HepG2 (cell line): Measurements from ENCODE around the gene RHBDL1. TPM values are rescaled to one million over a fixed set of nuclear protein-coding genes. Genes with fewer than 3 reads are reported as not detected.

ENCODE experiments used
- AGO2 ChIP-seq: fragments of 200-400 bp; formaldehyde crosslinking; optimal IDR thresholded peaks from 2 replicates; pipeline ENCODE3; 2017; ENCODE audit warnings: mild to moderate bottlenecking, low read depth, low read length, moderate library complexity
- ASH2L ChIP-seq: fragments of 300-600, 200-600 bp; sonication (generic); IDR thresholded peaks from 2 replicates; pipeline ENCODE4 v1.7.0; 2017; ENCODE audit warnings: low read depth, mild to moderate bottlenecking, moderate library complexity, mixed read lengths, low read length; ENCODE audit not compliant: insufficient read length
- ATF1 ChIP-seq: IDR thresholded peaks from 2 replicates; pipeline ENCODE4 v1.6.1; 2016; ENCODE audit warnings: mild to moderate bottlenecking, control low read depth
- EEA1 ChIP-seq: sonication (generic); formaldehyde crosslinking; IDR thresholded peaks from 2 replicates; pipeline ENCODE4 v1.5.1; 2020; ENCODE audit warnings: mild to moderate bottlenecking, missing genetic modification reagents, borderline replicate concordance
- HDAC1 ChIP-seq: sonication (generic); formaldehyde crosslinking; IDR thresholded peaks from 2 replicates; pipeline ENCODE4 v1.5.1; 2020; ENCODE audit warnings: mild to moderate bottlenecking, missing genetic modification reagents
- HOXA5 ChIP-seq: sonication (generic); formaldehyde crosslinking; IDR thresholded peaks from 2 replicates; pipeline ENCODE4 v1.4.0; 2020; ENCODE audit warnings: missing genetic modification reagents
- KDM5A ChIP-seq: fragments of 200-600 bp; sonication (generic); IDR thresholded peaks from 2 replicates; pipeline ENCODE4 v1.7.0; 2018; ENCODE audit warnings: antibody characterized with exemption, mild to moderate bottlenecking, low read length, borderline replicate concordance
- KMT2A ChIP-seq: sonication (generic); formaldehyde crosslinking; IDR thresholded peaks from 2 replicates; pipeline ENCODE4 v1.4.0; 2020; ENCODE audit warnings: missing genetic modification reagents
- NFAT5 ChIP-seq: sonication (generic); formaldehyde crosslinking; IDR thresholded peaks from 2 replicates; pipeline ENCODE4 v1.4.0; 2020; ENCODE audit warnings: missing genetic modification reagents
- NPAS2 ChIP-seq: sonication (generic); formaldehyde crosslinking; IDR thresholded peaks from 2 replicates; pipeline ENCODE4 v1.8.0; 2022; ENCODE audit warnings: mild to moderate bottlenecking, missing genetic modification reagents, borderline replicate concordance
- PHF20 ChIP-seq: sonication (generic); formaldehyde crosslinking; IDR thresholded peaks from 2 replicates; pipeline ENCODE4 v1.5.0; 2020; ENCODE audit warnings: mild to moderate bottlenecking, missing genetic modification reagents
- SALL2 ChIP-seq: sonication (generic); formaldehyde crosslinking; IDR thresholded peaks from 2 replicates; pipeline ENCODE4 v1.8.1; 2023; ENCODE audit warnings: mild to moderate bottlenecking, missing genetic modification reagents, inconsistent platforms
- SRSF9 ChIP-seq: fragments of 200-400 bp; formaldehyde crosslinking; IDR thresholded peaks from 2 replicates; pipeline ENCODE4 v1.6.1; 2018; ENCODE audit warnings: borderline replicate concordance, mild to moderate bottlenecking, low read depth, low read length; ENCODE audit not compliant: insufficient read depth, poor library complexity, severe bottlenecking
- TFDP1 ChIP-seq: IDR thresholded peaks from 2 replicates; pipeline ENCODE4 v1.6.1; 2016; ENCODE audit warnings: missing compliant biosample characterization, missing genetic modification reagents, borderline replicate concordance
- TRIM22 ChIP-seq: fragments of 450-650 bp; IDR thresholded peaks from 2 replicates; pipeline ENCODE4 v1.6.1; 2017
- ZNF234 ChIP-seq: sonication (generic); formaldehyde crosslinking; conservative IDR thresholded peaks from 2 replicates; pipeline ENCODE4 v1.5.1; 2020; ENCODE audit warnings: mild to moderate bottlenecking, missing genetic modification reagents
- ZNF24 ChIP-seq: fragments of 450-650 bp; IDR thresholded peaks from 2 replicates; pipeline ENCODE4 v1.6.1; 2017; ENCODE audit warnings: antibody characterized with exemption, mild to moderate bottlenecking
- ZNF263 ChIP-seq: sonication (generic); formaldehyde crosslinking; IDR thresholded peaks from 2 replicates; pipeline ENCODE4 v1.4.0; 2020; ENCODE audit warnings: missing genetic modification reagents
- ZNF510 ChIP-seq: sonication (generic); formaldehyde crosslinking; IDR thresholded peaks from 2 replicates; pipeline ENCODE4 v1.4.0; 2020; ENCODE audit warnings: low read depth, mild to moderate bottlenecking, missing genetic modification reagents
- ZNF557 ChIP-seq: sonication (generic); formaldehyde crosslinking; IDR thresholded peaks from 2 replicates; pipeline ENCODE4 v1.4.0; 2020; ENCODE audit warnings: missing genetic modification reagents
- ZNF607 ChIP-seq: sonication (generic); formaldehyde crosslinking; IDR thresholded peaks from 2 replicates; pipeline ENCODE4 v1.5.1; 2020; ENCODE audit warnings: missing genetic modification reagents, mild to moderate bottlenecking, borderline replicate concordance
- ZNF790 ChIP-seq: sonication (generic); formaldehyde crosslinking; IDR thresholded peaks from 2 replicates; pipeline ENCODE4 v1.8.0; 2022; ENCODE audit warnings: missing genetic modification reagents, mild to moderate bottlenecking, borderline replicate concordance
- polyA plus RNA-seq, 8 experiments: library from polyadenylated mRNA; depleted of rRNA in 3 of 8; stranded (reverse) in 7 of 8; unstranded in 1 of 8; fragments of >200 nt; fragmentation: Illumina TruSeq in 4 of 8; extraction: Trizol in 4 of 8; gene quantifications; 2 replicates each; pipeline versions ENCODE4 v1.2.1 to v1.2.3, GENCODE V29; 2011 to 2016; ENCODE audit warnings: low read depth in 4 of 8, missing spikeins in 1 of 8, mixed read lengths in 1 of 8; ENCODE audit not compliant: insufficient read depth in 1 of 8
- total RNA-seq, 5 experiments: library from RNA; depleted of rRNA; stranded (reverse); fragments of >200 nt; fragmentation: Illumina TruSeq; extraction: Trizol; gene quantifications; 2 replicates each; pipeline ENCODE4 v1.2.3, GENCODE V29; 2016; ENCODE audit warnings: low read depth in 1 of 5

RHBDL1 gene
- total and polyA plus RNA-seq, 2 of the 13 experiments (the other 11 are each of a cell fraction or from before 2014, with no cell fraction given) = 1.8 to 3.8 TPM

GRCh38 chr16:679814-680624, 4.5 kb downstream of the RHBDL1 start, which contains the start of gene STUB1 (continued):
- TF ChIP-seq NFAT5 (CRISPR knock-in tag) (peak; percentile 80; the same call in 1 of the 2 replicates), ZNF263 (peak; percentile 42; the same call in 1 of the 2 replicates), ZNF234 (CRISPR knock-in tag) (no peak), SALL2 (CRISPR knock-in tag) (peak; percentile 0; the same call in 1 of the 2 replicates), ZNF510 (CRISPR knock-in tag) (no peak), ZNF790 (CRISPR knock-in tag) (peak; percentile 50), EEA1 (CRISPR knock-in tag) (peak; percentile 55; the same call in 1 of the 2 replicates), ZNF557 (CRISPR knock-in tag) (0 out of 2 replicates have a peak, but pooled peaks have one; percentile 32), ATF1 (CRISPR knock-in tag) (no peak), ZNF24 (no peak), KDM5A (peak; percentile 11; the same call in 1 of the 2 replicates), AGO2 (peak; percentile 50), HDAC1 (CRISPR knock-in tag) (no peak), NPAS2 (CRISPR knock-in tag) (no peak), PHF20 (CRISPR knock-in tag) (peak; percentile 63; the same call in 1 of the 2 replicates), HOXA5 (peak; percentile 47; the same call in 1 of the 2 replicates), KMT2A (CRISPR knock-in tag) (no peak), ASH2L (peak; percentile 14), TRIM22 (no peak), ZNF607 (CRISPR knock-in tag) (0 out of 2 replicates have a peak, but pooled peaks have one; percentile 62), TFDP1 (0 out of 2 replicates have a peak, but pooled peaks have one; percentile 22), SRSF9 (no peak)
